22Rv1 (cell line): ENCODE measurements around the gene DNAH2.

ENCODE experiments used
- CTCF ChIP-seq: fragments of 450-650 bp; IDR thresholded peaks from 2 replicates; pipeline ENCODE4 v1.5.1; 2017; ENCODE audit warnings: mild to moderate bottlenecking
- ZFX ChIP-seq: fragments of 450-650 bp; IDR thresholded peaks from 2 replicates; pipeline ENCODE4 v1.6.1; 2017; ENCODE audit warnings: antibody characterized with exemption, borderline replicate concordance

- no peak for TF ChIP-seq CTCF
- TF ChIP-seq ZFX: no peak
Observed at GRCh38 chr17:7811251-7811650, 93.7 kb downstream of the DNAH2 start.
